Suppressor macrophage (primary cell): Measurements from ENCODE around the gene NUDT2.

Experiments used
- DNase-seq, 4 experiments: peaks; one replicate each; pipeline ENCODE4 v3.0.0-alpha.2; 2020 to 2022

The NUDT2 gene

GRCh38 chr9:34385561-34386230 lies 56.3 kb downstream of the NUDT2 start:
- DNase-seq: no peak

- DNase-seq: no peak
Measured at GRCh38 chr9:34386656-34387055, 57.3 kb downstream of the NUDT2 start.

- DNase-seq: no peak
Measured at GRCh38 chr9:34387239-34387638, 57.9 kb downstream of the NUDT2 start.

GRCh38 chr9:34392511-34392910 lies 63.1 kb downstream of the NUDT2 start:
- no peak for DNase-seq
